T-cell (primary cell): ENCODE data around the gene C1orf105. TPM values are rescaled to one million over a fixed set of nuclear protein-coding genes. Genes with fewer than 3 reads are reported as not detected.

Source experiments
- ATAC-seq, 4 experiments: fragments of 200-7000 bp in 3 of 4; fragments of 150-1000 bp in 1 of 4; cut with Tn5 transposase; replicated peaks in 1 of 4; 1 replicate in 3 of 4; 2 replicates in 1 of 4; pipeline ENCODE4 v1.10.0; 2021; ENCODE audit warnings: moderate library complexity in 3 of 4, mild to moderate bottlenecking in 2 of 4, moderate number of reproducible peaks in 1 of 4
- CTCF ChIA-PET, 2 donors: fragments of 300-600 bp; sonication (Branson Sonifier 250); formaldehyde crosslinking; loops; one replicate each; lab custom pipeline; 2022; ENCODE audit warnings: antibody characterized with exemption in 2 of 2; lab: Charles Lee
- POLR2A ChIA-PET, 2 donors: fragments of 300-600 bp; sonication (Branson Sonifier 250); formaldehyde crosslinking; loops; one replicate each; lab custom pipeline; 2022; ENCODE audit warnings: antibody characterized with exemption in 2 of 2; lab: Charles Lee
- DNase-seq, 35 experiments: peaks; one replicate each; pipeline versions ENCODE4 v3.0.0 to v3.0.0-alpha.2; 2013 to 2023
- H3K27ac ChIP-seq: one replicate; pipeline ENCODE4 v1.5.1; 2013; ENCODE audit warnings: low read length
- H3K27me3 ChIP-seq, 2 experiments: replicated peaks in 1 of 2; 1 replicate in 1 of 2; 2 replicates in 1 of 2; pipeline versions ENCODE4 v1.6.1 to v1.7.0; 2013; ENCODE audit warnings: low read length in 1 of 2, mixed read lengths in 1 of 2; ENCODE audit not compliant: control insufficient read depth in 2 of 2, insufficient read depth in 2 of 2; ENCODE audit errors: extremely low read depth in 1 of 2
- H3K36me3 ChIP-seq, 2 donors: 1 replicate in 1 of 2; 2 replicates in 1 of 2; pipeline versions ENCODE4 v1.6.1 to v1.7.0; 2013; ENCODE audit warnings: low read length in 1 of 2; ENCODE audit not compliant: control insufficient read depth in 2 of 2, insufficient read depth in 1 of 2; ENCODE audit errors: extremely low read depth in 1 of 2
- H3K4me1 ChIP-seq, 2 experiments: 1 replicate in 1 of 2; 2 replicates in 1 of 2; pipeline versions ENCODE4 v1.6.1 to v1.7.0; 2013; ENCODE audit warnings: low read length in 2 of 2, mixed read lengths in 1 of 2; ENCODE audit not compliant: insufficient read depth in 2 of 2, control insufficient read depth in 1 of 2; ENCODE audit errors: extremely low read depth in 1 of 2
- H3K4me3 ChIP-seq, 2 donors: 1 replicate in 1 of 2; 2 replicates in 1 of 2; pipeline versions ENCODE4 v1.5.1 to v1.7.0; 2013; ENCODE audit warnings: mild to moderate bottlenecking in 2 of 2, low read length in 1 of 2, moderate library complexity in 1 of 2; ENCODE audit not compliant: control insufficient read depth in 1 of 2; ENCODE audit errors: extremely low read depth in 1 of 2
- H3K9me3 ChIP-seq: 2 replicates; pipeline ENCODE4 v1.7.0; 2013
- H3K27ac Mint-ChIP-seq, 2 donors: one replicate each; pipeline ENCODE4 v1.8.0; 2020 to 2021; ENCODE audit warnings: mild to moderate bottlenecking in 2 of 2, mixed read lengths in 2 of 2
- H3K27me3 Mint-ChIP-seq, 2 donors: one replicate each; pipeline ENCODE4 v1.8.0; 2021 to 2022; ENCODE audit warnings: mixed read lengths in 2 of 2
- H3K36me3 Mint-ChIP-seq: one replicate; pipeline ENCODE4 v1.8.0; 2021; ENCODE audit warnings: mixed read lengths
- H3K4me1 Mint-ChIP-seq, 3 donors: one replicate each; pipeline ENCODE4 v1.8.0; 2020 to 2022; ENCODE audit warnings: mixed read lengths in 3 of 3, mild to moderate bottlenecking in 1 of 3
- H3K4me3 Mint-ChIP-seq, 3 donors: one replicate each; pipeline ENCODE4 v1.8.0; 2020 to 2022; ENCODE audit warnings: mild to moderate bottlenecking in 3 of 3, mixed read lengths in 3 of 3, moderate library complexity in 3 of 3
- H3K9me3 Mint-ChIP-seq, 3 donors: one replicate each; pipeline ENCODE4 v1.8.0; 2020 to 2022; ENCODE audit warnings: mixed read lengths in 3 of 3
- WGBS: methylation state at CpG from one replicate; pipeline ENCODE4 v1.1.5; 2013; ENCODE audit warnings: missing lambda C conversion rate; ENCODE audit not compliant: insufficient coverage; 5-methylcytosine and 5-hydroxymethylcytosine counted together
- total RNA-seq, 35 experiments: library from RNA in 6 of 35; stranded (reverse) in 6 of 35; fragments of 120-200 nt in 1 of 35; gene quantifications; one replicate each; pipeline versions ENCODE4 v1.2.1 to v1.2.4 and lab custom pipeline; 2013 to 2026

Gene C1orf105
- total RNA-seq, 5 donors from 2014 or later (not counting 1 experiment from before 2014, with no cell fraction given): not detected

GRCh38 chr1:172457479-172458130 is 37.1 kb downstream of the C1orf105 start:
- H3K4me1 Mint-ChIP-seq: no peaks in the 10 kb centered on the region
- H3K4me1 ChIP-seq: no peaks in the 10 kb centered on the region
- POLR2A ChIA-PET: interaction anchor here in 1 of 2 donors (0.5 to 0.9 kb wide), 3 partner anchors 14 to 596 kb away, joined by 3 read pairs; no protein-coding TSS in a partner anchor
- no peaks in the 10 kb centered on the region for H3K36me3 Mint-ChIP-seq
- no peaks in the 10 kb centered on the region for H3K9me3 ChIP-seq
- H3K27me3 ChIP-seq: peaks cover 0 to 5% of the 10 kb centered on the region in 2 experiments
- no peaks in the 10 kb centered on the region for H3K9me3 Mint-ChIP-seq
- H3K27ac ChIP-seq: no peak overlapping the region
- no CpG with 5 or more reads among the region's 1 CpG for WGBS
- no peak overlapping the region for H3K4me3 Mint-ChIP-seq
- H3K36me3 ChIP-seq: no peaks in the 10 kb centered on the region
- no peak overlapping the region for H3K27ac Mint-ChIP-seq
- H3K27me3 Mint-ChIP-seq: peaks cover 2 to 8% of the 10 kb centered on the region in 2 donors
- no peak for ATAC-seq
- no peak for DNase-seq
- H3K4me3 ChIP-seq: no peak overlapping the region
- CTCF ChIA-PET: interaction anchor here in 1 of 2 donors (0.6 kb wide), 1 partner anchor 11 kb away, joined by 3 read pairs; no protein-coding TSS in a partner anchor

GRCh38 chr1:172460177-172460576 is 39.7 kb downstream of the C1orf105 start:
- no peaks in the 10 kb centered on the region for H3K4me1 ChIP-seq
- ATAC-seq (no peak), DNase-seq (no peak)
- H3K36me3 ChIP-seq: no peaks in the 10 kb centered on the region
- H3K27ac Mint-ChIP-seq: no peak overlapping the region
- ChIA-PET CTCF (interaction anchor here in 1 of 2 donors (0.8 to 1.1 kb wide), 3 partner anchors 10 to 17 kb away, joined by 3 read pairs; no protein-coding TSS in a partner anchor), POLR2A (no interaction called here)
- H3K27ac ChIP-seq: no peak overlapping the region
- no peaks in the 10 kb centered on the region for H3K9me3 ChIP-seq
- peaks cover 2 to 8% of the 10 kb centered on the region in 2 donors for H3K27me3 Mint-ChIP-seq
- no peaks in the 10 kb centered on the region for H3K9me3 Mint-ChIP-seq
- no peak overlapping the region for H3K4me3 ChIP-seq
- H3K27me3 ChIP-seq: peaks cover 0 to 5% of the 10 kb centered on the region in 2 experiments
- H3K4me3 Mint-ChIP-seq: no peak overlapping the region
- H3K36me3 Mint-ChIP-seq: no peaks in the 10 kb centered on the region
- no CpG with 5 or more reads among the region's 1 CpG for WGBS
- no peaks in the 10 kb centered on the region for H3K4me1 Mint-ChIP-seq

GRCh38 chr1:172460887-172461315 is 40.4 kb downstream of the C1orf105 start:
- no CpG with 5 or more reads among the region's 1 CpG for WGBS
- no peaks in the 10 kb centered on the region for H3K4me1 ChIP-seq
- H3K27me3 ChIP-seq: peaks cover 0 to 5% of the 10 kb centered on the region in 2 experiments
- ATAC-seq (no peak), DNase-seq (no peak)
- POLR2A ChIA-PET: no interaction called here
- no peaks in the 10 kb centered on the region for H3K9me3 ChIP-seq
- Mint-ChIP-seq H3K4me3 (no peak overlapping the region), H3K36me3 (no peaks in the 10 kb centered on the region), H3K27me3 (peaks cover 7 to 8% of the 10 kb centered on the region in 2 donors), H3K4me1 (no peaks in the 10 kb centered on the region), H3K27ac (no peak overlapping the region), H3K9me3 (no peaks in the 10 kb centered on the region)
- CTCF ChIA-PET: interaction anchor here in 1 of 2 donors (0.8 to 1.1 kb wide), 3 partner anchors 11 to 18 kb away, joined by 3 read pairs; no protein-coding TSS in a partner anchor
- no peak overlapping the region for H3K27ac ChIP-seq
- H3K4me3 ChIP-seq: no peak overlapping the region
- H3K36me3 ChIP-seq: no peaks in the 10 kb centered on the region

GRCh38 chr1:172465617-172466016 is 45.1 kb downstream of the C1orf105 start:
- DNase-seq (no peak), ATAC-seq (no peak)
- no peak overlapping the region for H3K4me3 Mint-ChIP-seq
- Histone ChIP-seq H3K27ac (no peak overlapping the region), H3K36me3 (no peaks in the 10 kb centered on the region), H3K4me3 (no peak overlapping the region), H3K4me1 (no peaks in the 10 kb centered on the region), H3K27me3 (no peaks in the 10 kb centered on the region), H3K9me3 (no peaks in the 10 kb centered on the region)
- no peaks in the 10 kb centered on the region for H3K36me3 Mint-ChIP-seq
- no CpG with 5 or more reads among the region's 1 CpG for WGBS
- H3K9me3 Mint-ChIP-seq: no peaks in the 10 kb centered on the region
- peaks cover 0 to 5% of the 10 kb centered on the region in 2 donors for H3K27me3 Mint-ChIP-seq
- CTCF ChIA-PET: no interaction called here
- H3K27ac Mint-ChIP-seq: no peak overlapping the region
- POLR2A ChIA-PET: no interaction called here
- H3K4me1 Mint-ChIP-seq: no peaks in the 10 kb centered on the region

- Histone ChIP-seq H3K4me3 (no peak overlapping the region), H3K4me1 (no peaks in the 10 kb centered on the region), H3K36me3 (no peaks in the 10 kb centered on the region), H3K27me3 (no peaks in the 10 kb centered on the region), H3K9me3 (no peaks in the 10 kb centered on the region), H3K27ac (no peak overlapping the region)
- ATAC-seq: no peak
- no peak for DNase-seq
- Mint-ChIP-seq H3K27ac (no peak overlapping the region), H3K9me3 (no peaks in the 10 kb centered on the region), H3K4me1 (no peaks in the 10 kb centered on the region), H3K4me3 (no peak overlapping the region), H3K36me3 (no peaks in the 10 kb centered on the region), H3K27me3 (peaks cover 0 to 5% of the 10 kb centered on the region in 2 donors)
- CTCF ChIA-PET: interaction anchor here in 1 of 2 donors (0.7 kb wide), 1 partner anchor 44 kb away, joined by 3 read pairs; no protein-coding TSS in a partner anchor
- 100% methylated on average over 2 of the region's 3 CpGs for WGBS
- POLR2A ChIA-PET: no interaction called here
Measured at GRCh38 chr1:172466795-172467407, 46.4 kb downstream of the C1orf105 start.

- Histone ChIP-seq H3K27ac (no peak overlapping the region), H3K36me3 (no peaks in the 10 kb centered on the region), H3K4me3 (no peak overlapping the region), H3K4me1 (no peaks in the 10 kb centered on the region), H3K27me3 (no peaks in the 10 kb centered on the region), H3K9me3 (no peaks in the 10 kb centered on the region)
- ATAC-seq (no peak), DNase-seq (no peak)
- Mint-ChIP-seq H3K4me3 (no peak overlapping the region), H3K27me3 (peaks cover 0 to 5% of the 10 kb centered on the region in 2 donors), H3K27ac (no peak overlapping the region), H3K36me3 (no peaks in the 10 kb centered on the region), H3K4me1 (no peaks in the 10 kb centered on the region), H3K9me3 (no peaks in the 10 kb centered on the region)
- no CpG with 5 or more reads among the region's 3 CpGs for WGBS
- CTCF ChIA-PET: no interaction called here
- POLR2A ChIA-PET: no interaction called here
Measured at GRCh38 chr1:172467446-172467845, 47.0 kb downstream of the C1orf105 start.
